Sciatic nerve (tissue), 2 donors: ENCODE data around the gene GAL3ST1. TPM values are rescaled to one million over a fixed set of nuclear protein-coding genes. Genes with fewer than 3 reads are reported as not detected.

Experiments
- ATAC-seq: fragments of 200-7000 bp; cut with Tn5 transposase; one replicate; pipeline ENCODE4 v1.9.1; 2020; ENCODE audit warnings: mild to moderate bottlenecking, moderate library complexity
- DNase-seq: peaks from one replicate; pipeline ENCODE4 v3.0.0-alpha.2; 2020; ENCODE audit warnings: low spot score
- intact Hi-C: fragments of 100-400 bp; cut with DNase I; formaldehyde crosslinking; loops from one replicate; pipeline ENCODE4 v1.14.2; 2022
- total RNA-seq: library from RNA; stranded (reverse); fragmentation: NEBNext Ultra II Directional; extraction: Animal tissue kit (Norgen Biotek cat#: 25700); gene quantifications from one replicate; pipeline ENCODE4 v1.2.1, GENCODE V29; 2021
- donor health status: DM: no; HTN: no; CAD: no.
- donor health status: DM: no; HTN: no; CAD: no.

The GAL3ST1 gene
- total RNA-seq, 1 donor from 2014 or later = 26.3 TPM

DNA sequence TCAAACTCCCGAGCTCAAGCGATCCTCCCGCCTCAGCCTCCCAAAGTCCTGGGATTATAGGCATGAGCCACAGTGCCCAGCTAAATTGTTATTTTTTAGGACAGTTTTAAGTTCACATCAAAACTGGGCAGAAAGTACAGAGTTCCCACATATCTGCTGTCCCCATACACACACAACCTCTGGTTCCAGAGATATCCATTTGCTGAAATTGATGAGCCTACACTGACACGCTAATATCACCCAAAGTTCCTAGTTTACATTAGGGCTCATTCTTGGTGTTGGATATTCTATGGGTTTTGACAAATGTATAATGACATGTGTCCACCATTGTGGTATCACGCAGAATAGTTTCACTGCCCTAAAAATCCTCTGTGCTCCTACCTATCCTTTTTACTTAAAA lies 66.2 kb downstream of the GAL3ST1 start:
- ATAC-seq = no peak
- DNase-seq = no peak
- intact Hi-C loops = no loop called here

DNA sequence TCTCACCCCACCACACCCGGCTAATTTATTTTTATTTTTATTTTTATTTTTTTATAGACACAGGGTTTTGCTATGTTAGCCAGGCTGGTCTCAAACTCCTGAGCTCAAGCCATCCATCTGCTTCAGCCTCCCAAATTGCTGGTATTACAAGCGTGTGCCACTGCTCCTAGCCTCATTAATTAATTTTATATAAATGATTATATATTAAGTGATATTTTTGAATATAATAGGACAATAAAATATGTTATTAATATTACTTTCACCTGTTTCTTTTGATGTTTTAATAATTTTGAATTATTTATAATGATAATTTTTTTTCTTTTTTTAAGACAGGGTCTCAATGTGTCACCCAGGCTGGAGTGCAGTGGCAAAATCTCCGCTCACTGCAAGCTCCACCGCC lies 66.8 kb downstream of the GAL3ST1 start:
- intact Hi-C loops = no loop called here
- DNase-seq (no peak), ATAC-seq (no peak)

DNA sequence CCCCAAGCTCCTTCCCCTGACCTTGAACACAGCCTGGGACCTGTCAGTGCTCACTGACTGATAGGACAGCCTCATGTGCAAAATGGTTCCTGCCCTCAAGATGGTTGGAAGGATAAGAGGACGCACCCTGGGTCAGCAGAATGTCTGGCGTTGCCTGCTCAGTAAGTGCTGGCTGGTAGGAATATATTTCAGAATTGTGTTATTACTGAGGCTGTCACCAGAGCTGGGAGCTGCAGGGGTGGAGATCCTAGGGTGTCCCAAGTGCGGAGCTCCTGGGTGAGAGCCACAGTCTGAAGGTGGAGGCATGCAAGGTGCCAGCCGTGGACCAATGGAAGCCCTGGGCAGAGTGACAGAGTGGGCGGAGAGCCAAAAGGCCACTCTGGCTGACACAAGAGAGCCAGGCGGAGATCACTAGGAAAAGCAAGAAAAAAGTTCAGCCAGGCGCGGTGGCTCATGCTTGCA lies 67.9 kb downstream of the GAL3ST1 start:
- ATAC-seq (no peak), DNase-seq (no peak)
- intact Hi-C loops = no loop called here

Other genes starting within 250 kb of the GAL3ST1 start
- 29.4 TPM for gene TBC1D10A, start 247.7 kb downstream of the GAL3ST1 start, total RNA-seq
- 138 TPM for gene SF3A1, start 217.8 kb downstream of the GAL3ST1 start, total RNA-seq
- gene CCDC157, start 217.7 kb downstream of the GAL3ST1 start, total RNA-seq = 0.71 TPM
- gene RNF215, start 187.3 kb downstream of the GAL3ST1 start, total RNA-seq = 25.5 TPM
- 20.8 TPM for gene SEC14L2, start 177.6 kb downstream of the GAL3ST1 start, total RNA-seq
- 3.6 TPM for gene MTFP1, start 148.9 kb downstream of the GAL3ST1 start, total RNA-seq
- gene SEC14L3, start 102.6 kb downstream of the GAL3ST1 start, total RNA-seq = not detected
- 0.62 TPM for gene SEC14L4, start 69.0 kb downstream of the GAL3ST1 start, total RNA-seq
- gene SEC14L6, start 27.9 kb downstream of the GAL3ST1 start, total RNA-seq = 4.3 TPM
- 46.6 TPM for gene PES1, start 17.2 kb upstream of the GAL3ST1 start, total RNA-seq
- 21.6 TPM for gene TCN2, start 32.5 kb upstream of the GAL3ST1 start, total RNA-seq
- 3.4 TPM for gene SLC35E4, start 61.1 kb upstream of the GAL3ST1 start, total RNA-seq
- 12.3 TPM for gene DUSP18, start 93.2 kb upstream of the GAL3ST1 start, total RNA-seq
- gene OSBP2, start 120.2 kb upstream of the GAL3ST1 start, total RNA-seq = 12.0 TPM